Pancreas (tissue), 10 donors: ENCODE data around the gene FMO5. TPM values are rescaled to one million over a fixed set of nuclear protein-coding genes. Genes with fewer than 3 reads are reported as not detected.
A peak's percentile ranks its signal among the peaks of the same experiment; 100 is the strongest.

Experiments
- ATAC-seq, 4 donors: fragments of 200-7000 bp; cut with Tn5 transposase; one replicate each; pipeline versions ENCODE4 v1.8.0 to v1.9.1; 2020; ENCODE audit warnings: mild to moderate bottlenecking in 4 of 4, moderate library complexity in 4 of 4
- DNase-seq, 6 donors: peaks; one replicate each; pipeline ENCODE4 v3.0.0-alpha.2; 2020
- FAIRE-seq: peaks from 2 replicates; lab custom pipeline; 2012; peaks lifted over from hg19 to GRCh38; lab: Jason Lieb, UNC
- H3K27ac ChIP-seq, 4 donors: fragments of 200-600 bp; sonication (generic); 1 replicate in 3 of 4; 2 replicates in 1 of 4; pipeline versions ENCODE4 v1.5.0 to v1.8.0; 2020
- H3K27me3 ChIP-seq, 4 donors: fragments of 200-600 bp; one replicate each; pipeline ENCODE4 v1.8.0; 2021
- H3K36me3 ChIP-seq, 3 donors: fragments of 200-600 bp; sonication (generic) in 1 of 3; one replicate each; pipeline versions ENCODE4 v1.5.0 to v1.8.0; 2020 to 2021
- H3K4me1 ChIP-seq, 3 donors: fragments of 200-600 bp; one replicate each; pipeline ENCODE4 v1.8.0; 2021
- H3K4me3 ChIP-seq, 4 donors: fragments of 200-600 bp; sonication (generic) in 2 of 4; one replicate each; pipeline versions ENCODE4 v1.5.0 to v1.8.0; 2020 to 2021
- H3K9me3 ChIP-seq, 4 donors: fragments of 200-600 bp; one replicate each; pipeline ENCODE4 v1.8.0; 2021
- CTCF ChIP-seq, 4 donors: fragments of 200-600 bp; sonication (generic) in 3 of 4; IDR thresholded peaks; one replicate each; pipeline versions ENCODE4 v1.5.0 to v1.8.0; 2021; ENCODE audit warnings: antibody characterized with exemption in 4 of 4
- WGBS, 2 donors: extraction: QIAGEN DNeasy Blood & Tissue Kit; methylation state at CpG; one replicate each; pipeline ENCODE4 v1.1.7; 2013; 5-methylcytosine and 5-hydroxymethylcytosine counted together
- intact Hi-C, 3 donors: fragments of 100-400 bp; cut with DNase I; formaldehyde crosslinking; loops; one replicate each; pipeline versions ENCODE4 v1.11.1 to v1.14.2; 2022
- polyA plus RNA-seq, 2 donors: library from polyadenylated mRNA; stranded (reverse); fragments of 200-250 nt; gene quantifications; one replicate each; pipeline ENCODE4 v1.2.3, GENCODE V29; 2013
- total RNA-seq, 6 donors: library from RNA; stranded (reverse); fragmentation: NEBNext Ultra II Directional in 4 of 6; extraction: Animal tissue kit (Norgen Biotek cat#: 25700) in 4 of 6; gene quantifications; one replicate each; pipeline versions ENCODE4 v1.2.1 to v1.2.4, GENCODE V29; 2021 to 2023
- donor health status: healthy with polysubstance abuse.
- donor health status: DM: no; HTN: no; CAD: no; lungs with moderate emphysema.
- donor health status: DM: no; HTN: no; CAD: no.
- donor health status: control.
- donor health status: control.
- donor health status: Bipolar disorder and iron deficiency.
- donor health status: DM: yes; HTN: yes; CAD: no.
- donor health status: DM: no; HTN: no; CAD: no.
- donor health status: DM: no; HTN: no; CAD: no.
- donor health status: DM: yes; HTN: yes; CAD: no.

Gene FMO5
- total and polyA plus RNA-seq, 8 donors = 7.5 to 32.5 (median 14.6) TPM

GRCh38 chr1:147245129-147245528, 20.0 kb upstream of the FMO5 start:
- H3K4me1 ChIP-seq = peaks cover 0 to 15% (median 14%) of the 10 kb centered on the region in 3 donors
- no peaks in the 10 kb centered on the region for H3K36me3 ChIP-seq
- 95 to 97% methylated on average over 6 of the region's 6 CpGs for WGBS, 2 donors
- no peaks in the 10 kb centered on the region for H3K27me3 ChIP-seq
- no peak overlapping the region for H3K27ac ChIP-seq
- TF ChIP-seq CTCF (IDR thresholded peaks at IDR 0.05) = no peak
- intact Hi-C loops = no loop called here
- ATAC-seq (no peak), FAIRE-seq (no peak), DNase-seq (no peak)
- H3K9me3 ChIP-seq = no peaks in the 10 kb centered on the region
- H3K4me3 ChIP-seq = no peak overlapping the region

- ATAC-seq (no peak), FAIRE-seq (no peak), DNase-seq (no peak)
- TF ChIP-seq CTCF (IDR thresholded peaks at IDR 0.05) = no peak
- Histone ChIP-seq H3K4me1 (peaks cover 4 to 27% (median 26%) of the 10 kb centered on the region in 3 donors), H3K27me3 (no peaks in the 10 kb centered on the region), H3K9me3 (no peaks in the 10 kb centered on the region), H3K4me3 (peak overlapping the region in 3 of 4 donors; percentile 68 to 97 (median 80)), H3K36me3 (no peaks in the 10 kb centered on the region), H3K27ac (no peak overlapping the region)
- intact Hi-C loops = loop anchor here in 1 of 3 donors (2.0 kb wide), 1 partner anchor 71 kb away; the partner anchor contains the start of gene PRKAB2
- 5 to 7% methylated on average over 4 of the region's 4 CpGs for WGBS, 2 donors
Observed at GRCh38 chr1:147243841-147244240, 18.7 kb upstream of the FMO5 start.

- no peak for FAIRE-seq
- H3K4me3 ChIP-seq = peak overlapping the region; percentile 33 to 97 (median 74)
- H3K36me3 ChIP-seq = no peaks in the 10 kb centered on the region
- H3K27ac ChIP-seq = peak overlapping the region in 3 of 4 donors; percentile 63 to 88 (median 86)
- peak; percentile 17 to 27 (median 24) for ATAC-seq
- no peaks in the 10 kb centered on the region for H3K9me3 ChIP-seq
- no peaks in the 10 kb centered on the region for H3K27me3 ChIP-seq
- no peak for TF ChIP-seq CTCF (IDR thresholded peaks at IDR 0.05)
- H3K4me1 ChIP-seq = peaks cover 8 to 33% (median 32%) of the 10 kb centered on the region in 3 donors
- intact Hi-C loops = loop anchor here in 1 of 3 donors (2.0 kb wide), 1 partner anchor 70 kb away; the partner anchor contains the start of gene PRKAB2
- WGBS, 2 donors = 0% methylated on average over 30 of the region's 30 CpGs
- peak; percentile 19 to 67 (median 41) for DNase-seq
Observed at GRCh38 chr1:147243228-147243685, 18.1 kb upstream of the FMO5 start.

- no peaks in the 10 kb centered on the region for H3K9me3 ChIP-seq
- H3K4me1 ChIP-seq = peaks cover 12 to 37% (median 35%) of the 10 kb centered on the region in 3 donors
- DNase-seq (peak; percentile 94 to 98 (median 96)), ATAC-seq (peak; percentile 93 to 96 (median 94)), FAIRE-seq (no peak)
- peak within 1 kb of the TSS; percentile 39 to 88 (median 74) for H3K27ac ChIP-seq
- intact Hi-C loops = loop anchor here in 1 of 3 donors (2.0 kb wide), 1 partner anchor 70 kb away; the partner anchor contains the start of gene PRKAB2
- H3K27me3 ChIP-seq = no peaks in the 10 kb centered on the region
- TF ChIP-seq CTCF (IDR thresholded peaks at IDR 0.05) = peak; percentile 69 to 92 (median 76)
- 0% methylated on average over 74 to 82 of the region's 82 CpGs for WGBS, 2 donors
- H3K4me3 ChIP-seq = peak within 1 kb of the TSS; percentile 33 to 97 (median 74)
- H3K36me3 ChIP-seq = no peaks in the 10 kb centered on the region
Observed at GRCh38 chr1:147242449-147243227, 17.5 kb upstream of the FMO5 start, which contains the start of gene CHD1L. Gene CHD1L (plus strand): TSS chr1:147242684. CDS start chr1:147242704, 20 bp downstream.
